OCI-LY7 (cell line): ENCODE results near the gene PGK1.

Source experiments
- EZH2phosphoT487 ChIP-seq: fragments of 200-600 bp; sonication (generic); IDR thresholded peaks from 2 replicates; pipeline ENCODE4 v1.6.1; 2018; ENCODE audit warnings: low read depth, borderline replicate concordance, mild to moderate bottlenecking, mixed run types, antibody characterized with exemption, low read length, moderate library complexity, mixed read lengths
- TF ChIP-seq, protein P1 (sequence below): fragments of 200-600 bp; sonication (generic); conservative IDR thresholded peaks from 2 replicates; pipeline ENCODE4 v1.5.1; 2014; ENCODE audit warnings: mild to moderate bottlenecking, antibody characterized with exemption, low read length, moderate library complexity, mixed read lengths

DNA sequence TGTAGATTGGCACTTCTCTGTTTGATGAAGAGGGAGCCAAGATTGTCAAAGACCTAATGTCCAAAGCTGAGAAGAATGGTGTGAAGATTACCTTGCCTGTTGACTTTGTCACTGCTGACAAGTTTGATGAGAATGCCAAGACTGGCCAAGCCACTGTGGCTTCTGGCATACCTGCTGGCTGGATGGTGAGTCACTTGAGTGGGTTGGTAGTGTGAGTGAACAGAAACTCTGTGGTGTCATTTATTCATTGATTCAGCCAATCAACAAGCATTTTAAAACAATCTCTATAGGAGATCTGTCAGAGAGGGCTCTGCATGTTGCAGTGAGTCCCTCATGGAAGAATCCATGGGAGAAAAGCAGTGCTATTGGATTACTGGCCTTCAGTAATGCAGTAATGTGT lies 19.1 kb downstream of the PGK1 start:
- TF ChIP-seq, protein P1, sequence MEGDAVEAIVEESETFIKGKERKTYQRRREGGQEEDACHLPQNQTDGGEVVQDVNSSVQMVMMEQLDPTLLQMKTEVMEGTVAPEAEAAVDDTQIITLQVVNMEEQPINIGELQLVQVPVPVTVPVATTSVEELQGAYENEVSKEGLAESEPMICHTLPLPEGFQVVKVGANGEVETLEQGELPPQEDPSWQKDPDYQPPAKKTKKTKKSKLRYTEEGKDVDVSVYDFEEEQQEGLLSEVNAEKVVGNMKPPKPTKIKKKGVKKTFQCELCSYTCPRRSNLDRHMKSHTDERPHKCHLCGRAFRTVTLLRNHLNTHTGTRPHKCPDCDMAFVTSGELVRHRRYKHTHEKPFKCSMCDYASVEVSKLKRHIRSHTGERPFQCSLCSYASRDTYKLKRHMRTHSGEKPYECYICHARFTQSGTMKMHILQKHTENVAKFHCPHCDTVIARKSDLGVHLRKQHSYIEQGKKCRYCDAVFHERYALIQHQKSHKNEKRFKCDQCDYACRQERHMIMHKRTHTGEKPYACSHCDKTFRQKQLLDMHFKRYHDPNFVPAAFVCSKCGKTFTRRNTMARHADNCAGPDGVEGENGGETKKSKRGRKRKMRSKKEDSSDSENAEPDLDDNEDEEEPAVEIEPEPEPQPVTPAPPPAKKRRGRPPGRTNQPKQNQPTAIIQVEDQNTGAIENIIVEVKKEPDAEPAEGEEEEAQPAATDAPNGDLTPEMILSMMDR: no peak
- no peak for TF ChIP-seq EZH2phosphoT487
